Measurements from ENCODE around the gene KNTC1.

KNTC1 gene

DNA sequence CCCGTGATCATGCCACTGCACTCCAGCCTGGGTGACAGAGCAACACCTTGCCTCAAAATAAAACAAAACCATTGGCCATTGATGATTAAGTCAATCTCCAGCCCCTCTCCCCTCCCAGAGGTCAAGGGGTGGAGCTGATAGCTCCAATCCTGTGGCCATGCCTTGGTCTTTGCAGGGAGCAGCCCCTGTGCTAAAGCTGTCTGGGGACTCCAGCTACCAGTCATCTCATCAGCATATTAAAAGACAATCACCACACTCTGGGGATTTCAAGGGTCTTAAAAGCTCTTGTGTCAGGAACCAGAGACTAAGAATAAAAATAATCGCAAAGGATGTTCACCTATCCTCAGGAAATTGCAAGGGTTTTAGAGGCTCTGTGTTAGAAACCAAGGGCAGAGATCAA, 145.5 kb downstream of the KNTC1 start:
- intact Hi-C loops (cut with DNase I): no loop called here
- DNase-seq: no peak

Measured in head of caudate nucleus (tissue), 42 donors.